ENCODE data around the gene FYB1.

FYB1 gene

GRCh38 chr5:39073767-39074016 is 145.7 kb downstream of the FYB1 start:
- peak overlapping the region; percentile 72 for H3K4me3 ChIP-seq (ENCODE audit: low read length)
- H3K27me3 ChIP-seq (ENCODE audit: control insufficient read depth, insufficient read depth, low read length), result no peaks in the 10 kb centered on the region
- H3K9ac ChIP-seq (ENCODE audit: low read length), result peak overlapping the region; percentile 94
- H3K9me3 ChIP-seq (ENCODE audit: control insufficient read depth, low read length), result no peaks in the 10 kb centered on the region
- no peaks in the 10 kb centered on the region for H3K36me3 ChIP-seq (ENCODE audit: control insufficient read depth, insufficient read depth, low read length)
- H3K4me1 ChIP-seq (ENCODE audit: control insufficient read depth, insufficient read depth, low read length), result peaks cover 8% of the 10 kb centered on the region

GRCh38 chr5:39072925-39073766 is 146.2 kb downstream of the FYB1 start:
- Histone ChIP-seq H3K4me1 (ENCODE audit: control insufficient read depth, insufficient read depth, low read length) (peaks cover 8% of the 10 kb centered on the region), H3K9ac (ENCODE audit: low read length) (peak overlapping the region; percentile 94), H3K4me3 (ENCODE audit: low read length) (peak overlapping the region; percentile 72), H3K36me3 (ENCODE audit: control insufficient read depth, insufficient read depth, low read length) (no peaks in the 10 kb centered on the region), H3K9me3 (ENCODE audit: control insufficient read depth, low read length) (no peaks in the 10 kb centered on the region), H3K27me3 (ENCODE audit: control insufficient read depth, insufficient read depth, low read length) (no peaks in the 10 kb centered on the region)

DNA sequence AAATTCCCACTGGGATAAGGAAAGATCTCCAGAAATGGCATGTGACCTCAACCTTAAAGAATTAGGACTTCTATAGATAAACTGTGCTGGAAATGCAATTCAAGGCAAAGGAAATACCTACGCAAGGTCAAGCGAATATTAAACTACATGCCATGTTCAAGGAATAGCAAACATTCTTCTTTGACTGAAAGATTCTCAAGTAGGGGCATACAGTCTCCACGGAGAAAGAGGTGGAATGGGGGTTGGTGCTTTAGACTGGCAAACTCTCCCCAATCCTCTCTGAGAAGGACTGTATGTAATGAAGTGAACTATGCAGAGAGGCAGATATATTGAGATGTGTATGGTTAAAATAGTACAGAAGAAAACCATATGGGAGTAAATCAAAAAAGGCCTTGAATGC is 151.3 kb downstream of the FYB1 start:
- no peaks in the 10 kb centered on the region for H3K27me3 ChIP-seq (ENCODE audit: control insufficient read depth, insufficient read depth, low read length)
- H3K4me1 ChIP-seq (ENCODE audit: control insufficient read depth, insufficient read depth, low read length), result peaks cover 13% of the 10 kb centered on the region

DNA sequence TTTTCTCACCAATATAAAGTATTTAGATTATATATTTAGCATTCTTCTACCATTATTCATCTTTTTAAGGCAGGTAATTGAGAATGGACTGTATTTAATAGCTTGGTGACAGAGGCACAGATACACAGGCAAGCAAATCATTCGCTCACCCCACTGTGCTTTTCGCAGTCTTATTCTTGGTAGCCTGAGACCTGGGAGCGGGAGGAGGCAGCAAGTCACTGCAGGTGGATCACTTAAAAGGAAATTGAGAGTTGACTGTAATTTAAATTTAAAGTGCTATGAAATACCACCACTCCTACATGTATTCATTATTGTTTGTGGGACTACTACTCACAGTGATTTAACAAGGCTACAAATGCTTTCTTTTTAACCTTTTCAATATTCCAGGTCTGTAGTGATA is 154.9 kb downstream of the FYB1 start:
- Histone ChIP-seq H3K9me3 (ENCODE audit: control insufficient read depth, low read length) (no peaks in the 10 kb centered on the region), H3K4me1 (ENCODE audit: control insufficient read depth, insufficient read depth, low read length) (peaks cover 14% of the 10 kb centered on the region), H3K27me3 (ENCODE audit: control insufficient read depth, insufficient read depth, low read length) (no peaks in the 10 kb centered on the region), H3K36me3 (ENCODE audit: control insufficient read depth, insufficient read depth, low read length) (no peaks in the 10 kb centered on the region), H3K9ac (ENCODE audit: low read length) (no peak overlapping the region), H3K4me3 (ENCODE audit: low read length) (no peak overlapping the region)

More for the DNA sequence above, 151.3 kb downstream of the FYB1 start:
- Histone ChIP-seq H3K9me3 (ENCODE audit: control insufficient read depth, low read length) (no peaks in the 10 kb centered on the region), H3K36me3 (ENCODE audit: control insufficient read depth, insufficient read depth, low read length) (no peaks in the 10 kb centered on the region), H3K4me3 (ENCODE audit: low read length) (no peak overlapping the region), H3K9ac (ENCODE audit: low read length) (no peak overlapping the region)

DNA sequence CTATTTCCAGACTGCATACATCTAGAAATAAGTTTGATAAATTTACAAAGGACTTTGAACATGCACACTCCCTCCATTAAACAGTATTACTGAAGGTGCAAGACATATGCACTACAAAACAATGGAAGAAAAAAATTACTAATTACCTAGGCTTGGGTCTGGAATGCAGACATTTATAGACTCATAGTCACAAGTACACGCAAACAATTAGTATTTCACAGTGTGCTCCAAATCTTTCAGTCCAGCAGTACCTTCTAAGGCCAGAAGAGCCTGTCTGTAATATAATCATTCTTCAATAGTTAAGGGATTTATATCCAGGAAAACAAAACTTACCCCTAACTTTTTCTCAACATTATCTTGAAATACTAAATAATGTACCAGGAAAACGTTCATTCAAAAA is 156.3 kb downstream of the FYB1 start:
- Histone ChIP-seq H3K4me3 (ENCODE audit: low read length) (no peak overlapping the region), H3K27me3 (ENCODE audit: control insufficient read depth, insufficient read depth, low read length) (no peaks in the 10 kb centered on the region), H3K4me1 (ENCODE audit: control insufficient read depth, insufficient read depth, low read length) (peaks cover 14% of the 10 kb centered on the region), H3K36me3 (ENCODE audit: control insufficient read depth, insufficient read depth, low read length) (no peaks in the 10 kb centered on the region), H3K9me3 (ENCODE audit: control insufficient read depth, low read length) (no peaks in the 10 kb centered on the region), H3K9ac (ENCODE audit: low read length) (no peak overlapping the region)

DNA sequence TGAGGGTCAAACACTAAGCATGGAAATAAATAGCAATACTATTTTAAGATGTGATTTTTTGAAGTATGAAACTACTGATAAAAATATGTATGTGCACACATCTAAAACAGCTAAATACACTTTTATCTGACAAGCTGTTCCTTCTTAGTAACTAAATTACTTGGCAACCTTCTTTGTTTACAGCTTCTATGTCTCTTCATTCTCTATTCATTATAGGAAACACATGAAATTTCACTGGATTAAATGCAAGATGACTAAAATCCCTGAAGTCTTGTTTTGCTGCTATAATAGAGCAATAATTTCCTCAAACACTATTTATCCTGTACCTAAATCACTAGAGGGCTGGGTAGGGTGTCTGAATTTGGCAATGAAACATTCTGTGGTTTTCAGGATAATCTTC is 156.8 kb downstream of the FYB1 start:
- H3K4me1 ChIP-seq (ENCODE audit: control insufficient read depth, insufficient read depth, low read length), result peaks cover 14% of the 10 kb centered on the region
- no peak overlapping the region for H3K9ac ChIP-seq (ENCODE audit: low read length)
- H3K4me3 ChIP-seq (ENCODE audit: low read length), result no peak overlapping the region
- H3K9me3 ChIP-seq (ENCODE audit: control insufficient read depth, low read length), result no peaks in the 10 kb centered on the region
- no peaks in the 10 kb centered on the region for H3K27me3 ChIP-seq (ENCODE audit: control insufficient read depth, insufficient read depth, low read length)
- no peaks in the 10 kb centered on the region for H3K36me3 ChIP-seq (ENCODE audit: control insufficient read depth, insufficient read depth, low read length)

DNA sequence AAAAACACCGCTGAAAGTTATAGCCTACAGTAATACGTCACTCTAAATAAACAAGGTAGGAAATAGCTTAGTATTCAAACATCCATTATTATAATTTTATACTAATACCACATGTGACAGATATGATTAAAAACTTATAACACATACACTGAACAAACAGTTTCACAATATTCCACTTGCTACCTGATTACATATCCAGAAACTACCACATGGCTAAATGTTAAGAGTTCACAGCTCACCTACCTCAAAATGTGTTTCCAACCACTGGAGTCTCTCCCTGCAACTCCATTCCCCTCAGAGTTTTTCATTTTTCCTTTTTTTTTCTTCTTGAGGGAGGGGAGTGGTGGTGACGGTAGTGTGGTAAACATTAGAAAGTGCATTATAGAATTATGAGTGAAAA is 157.3 kb downstream of the FYB1 start:
- H3K27me3 ChIP-seq (ENCODE audit: control insufficient read depth, insufficient read depth, low read length), result no peaks in the 10 kb centered on the region
- H3K4me3 ChIP-seq (ENCODE audit: low read length), result no peak overlapping the region
- no peaks in the 10 kb centered on the region for H3K36me3 ChIP-seq (ENCODE audit: control insufficient read depth, insufficient read depth, low read length)
- peaks cover 14% of the 10 kb centered on the region for H3K4me1 ChIP-seq (ENCODE audit: control insufficient read depth, insufficient read depth, low read length)
- no peaks in the 10 kb centered on the region for H3K9me3 ChIP-seq (ENCODE audit: control insufficient read depth, low read length)
- no peak overlapping the region for H3K9ac ChIP-seq (ENCODE audit: low read length)

- Histone ChIP-seq H3K9me3 (ENCODE audit: control insufficient read depth, low read length) (no peaks in the 10 kb centered on the region), H3K4me3 (ENCODE audit: low read length) (no peak overlapping the region), H3K4me1 (ENCODE audit: control insufficient read depth, insufficient read depth, low read length) (peaks cover 33% of the 10 kb centered on the region), H3K36me3 (ENCODE audit: control insufficient read depth, insufficient read depth, low read length) (no peaks in the 10 kb centered on the region), H3K27me3 (ENCODE audit: control insufficient read depth, insufficient read depth, low read length) (no peaks in the 10 kb centered on the region), H3K9ac (ENCODE audit: low read length) (no peak overlapping the region)
These were observed 160.3 kb downstream of the FYB1 start for GRCh38 chr5:39059064-39059463.

DNA sequence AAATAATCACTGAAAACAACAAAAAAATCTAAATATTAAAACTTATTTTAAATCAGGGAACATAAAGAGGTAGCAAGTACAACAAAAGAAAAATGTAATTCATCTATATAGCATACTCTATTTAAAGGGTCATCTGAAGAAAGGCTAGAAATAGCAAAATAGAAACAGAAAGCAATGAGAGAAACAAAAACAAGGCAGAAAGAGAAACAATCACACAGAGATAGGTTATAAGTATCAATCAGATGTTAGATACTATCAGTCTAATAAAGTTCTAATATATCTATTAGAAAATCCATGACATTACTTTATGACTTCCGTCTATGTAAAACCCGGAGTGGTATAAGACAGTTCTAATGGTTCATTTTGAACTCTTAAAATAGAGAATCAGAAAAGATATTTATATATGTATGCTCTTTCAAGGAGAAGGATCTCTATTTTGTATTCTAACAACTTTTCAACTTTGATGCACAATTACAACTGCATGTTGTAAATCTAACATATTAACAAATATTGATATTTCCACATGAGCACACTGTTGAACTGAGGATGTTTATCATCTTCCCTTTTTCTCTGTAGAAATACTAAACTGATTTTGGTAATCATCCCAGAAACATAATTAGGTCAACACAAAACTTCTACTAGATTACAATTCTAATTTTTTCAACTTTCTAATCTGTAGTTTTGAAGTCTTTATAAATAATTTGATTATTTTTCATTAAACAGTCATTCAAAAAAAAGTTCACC is 161.0 kb downstream of the FYB1 start:
- no peaks in the 10 kb centered on the region for H3K36me3 ChIP-seq (ENCODE audit: control insufficient read depth, insufficient read depth, low read length)
- peaks cover 32% of the 10 kb centered on the region for H3K4me1 ChIP-seq (ENCODE audit: control insufficient read depth, insufficient read depth, low read length)
- no peak overlapping the region for H3K4me3 ChIP-seq (ENCODE audit: low read length)
- H3K27me3 ChIP-seq (ENCODE audit: control insufficient read depth, insufficient read depth, low read length), result no peaks in the 10 kb centered on the region
- H3K9ac ChIP-seq (ENCODE audit: low read length), result peak overlapping the region; percentile 46
- H3K9me3 ChIP-seq (ENCODE audit: control insufficient read depth, low read length), result no peaks in the 10 kb centered on the region

- Histone ChIP-seq H3K9me3 (ENCODE audit: control insufficient read depth, low read length) (no peaks in the 10 kb centered on the region), H3K4me3 (ENCODE audit: low read length) (no peak overlapping the region), H3K9ac (ENCODE audit: low read length) (peak overlapping the region; percentile 46), H3K4me1 (ENCODE audit: control insufficient read depth, insufficient read depth, low read length) (peaks cover 26% of the 10 kb centered on the region), H3K27me3 (ENCODE audit: control insufficient read depth, insufficient read depth, low read length) (no peaks in the 10 kb centered on the region), H3K36me3 (ENCODE audit: control insufficient read depth, insufficient read depth, low read length) (no peaks in the 10 kb centered on the region)
These were observed 161.6 kb downstream of the FYB1 start for GRCh38 chr5:39057734-39058133.

DNA sequence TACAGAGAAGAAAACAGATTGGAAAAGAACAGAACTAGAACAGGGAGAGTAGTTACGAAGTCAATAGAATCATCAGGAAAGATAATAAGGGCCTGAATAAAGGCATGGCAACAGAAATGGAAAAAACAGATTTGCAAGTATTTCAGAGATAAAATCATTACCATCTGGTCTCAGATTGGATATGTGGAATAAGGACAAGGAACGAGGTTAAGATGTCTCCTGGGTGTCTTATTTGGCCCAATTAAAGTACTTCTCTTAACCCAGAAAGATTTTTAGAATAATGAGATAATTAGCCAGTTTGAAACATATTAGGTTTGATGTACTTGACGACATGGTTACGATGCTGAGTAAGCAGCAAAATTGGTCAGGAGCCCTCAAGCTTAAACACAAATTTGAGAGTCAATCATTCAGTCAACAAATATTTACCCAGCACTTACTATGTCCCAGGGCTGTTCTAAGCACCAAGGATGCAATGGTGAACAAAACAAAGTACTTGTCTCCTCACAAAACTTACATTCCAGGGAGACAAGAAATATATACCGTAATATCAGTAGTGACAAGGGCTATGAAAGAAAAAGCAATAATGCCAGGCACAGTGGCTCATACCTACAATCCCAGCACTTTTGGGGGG is 163.5 kb downstream of the FYB1 start:
- Histone ChIP-seq H3K27me3 (ENCODE audit: control insufficient read depth, insufficient read depth, low read length) (no peaks in the 10 kb centered on the region), H3K4me1 (ENCODE audit: control insufficient read depth, insufficient read depth, low read length) (peaks cover 19% of the 10 kb centered on the region), H3K36me3 (ENCODE audit: control insufficient read depth, insufficient read depth, low read length) (no peaks in the 10 kb centered on the region), H3K9ac (ENCODE audit: low read length) (no peak overlapping the region), H3K9me3 (ENCODE audit: control insufficient read depth, low read length) (no peaks in the 10 kb centered on the region), H3K4me3 (ENCODE audit: low read length) (no peak overlapping the region)
